Endothelial cell of umbilical vein (primary cell): ENCODE data around the gene RHOBTB1.

Experiments
- CTCF ChIP-seq, 2 donors: IDR thresholded peaks; 1 replicate in 1 of 2; 2 replicates in 1 of 2; pipeline ENCODE4 v1.5.1; 2011; ENCODE audit warnings: low read length in 2 of 2, mild to moderate bottlenecking in 2 of 2, moderate library complexity in 2 of 2, control low read depth in 1 of 2, inconsistent platforms in 1 of 2, low read depth in 1 of 2; ENCODE audit not compliant: insufficient read depth in 1 of 2; ENCODE audit errors: extremely low read depth in 1 of 2
- EZH2 ChIP-seq: IDR thresholded peaks from 2 replicates; pipeline ENCODE4 v1.6.1; 2012; ENCODE audit warnings: borderline replicate concordance, low read depth, mild to moderate bottlenecking, moderate library complexity, low read length, inconsistent platforms; ENCODE audit not compliant: severe bottlenecking
- POLR2A ChIP-seq: IDR thresholded peaks from 2 replicates; pipeline ENCODE4 v1.6.1; 2012; ENCODE audit warnings: low read depth, mild to moderate bottlenecking, control low read depth, low read length

- no peak for TF ChIP-seq CTCF (IDR thresholded peaks at IDR 0.05; ENCODE audit: extremely low read depth in 1 of 2, insufficient read depth in 1 of 2, low read depth in 1 of 2, low read length in 2 of 2)
- no peak for TF ChIP-seq POLR2A
- no peak for TF ChIP-seq EZH2
Measured at GRCh38 chr10:60828489-60828852, 115.5 kb downstream of the RHOBTB1 start.
